Esophagus muscularis mucosa (tissue), 4 donors: ENCODE data around the gene CAGE1.

Source experiments
- EP300 ChIP-seq: sonication (generic); formaldehyde crosslinking; IDR thresholded peaks from one replicate; pipeline ENCODE4 v1.6.1; 2017; ENCODE audit warnings: antibody characterized with exemption
- POLR2A ChIP-seq: fragments of 450-650 bp; IDR thresholded peaks from one replicate; pipeline ENCODE4 v1.6.1; 2017; ENCODE audit warnings: antibody characterized with exemption, moderate library complexity, mild to moderate bottlenecking, low read depth
- TF ChIP-seq, protein P1 (sequence below), 3 experiments: fragments of 200-600 bp in 2 of 3; fragments of 450-650 bp in 1 of 3; sonication (generic) in 2 of 3; IDR thresholded peaks; one replicate each; pipeline ENCODE4 v1.5.1; 2017 to 2019; ENCODE audit warnings: antibody characterized with exemption in 3 of 3, mild to moderate bottlenecking in 2 of 3, moderate library complexity in 1 of 3

DNA sequence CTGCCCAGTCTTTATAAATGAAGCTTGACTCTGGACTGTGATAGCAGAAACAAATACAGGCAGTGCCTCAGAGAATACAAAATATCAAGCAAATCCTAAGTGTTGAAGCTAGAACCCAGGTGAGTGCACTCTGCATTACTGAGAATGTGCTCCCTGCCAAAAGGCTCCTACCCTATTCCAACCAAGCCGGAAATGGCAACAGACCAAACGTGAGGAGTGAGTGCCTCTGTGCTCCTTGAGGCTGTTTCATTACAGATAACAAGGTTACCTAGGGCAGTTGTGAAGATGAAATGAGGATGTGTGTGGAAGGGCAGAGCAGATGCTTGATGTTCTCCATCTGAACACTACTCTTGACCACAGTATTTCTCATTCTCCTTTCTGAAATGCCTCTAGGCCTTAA is 105.9 kb downstream of the CAGE1 start:
- TF ChIP-seq, protein P1, sequence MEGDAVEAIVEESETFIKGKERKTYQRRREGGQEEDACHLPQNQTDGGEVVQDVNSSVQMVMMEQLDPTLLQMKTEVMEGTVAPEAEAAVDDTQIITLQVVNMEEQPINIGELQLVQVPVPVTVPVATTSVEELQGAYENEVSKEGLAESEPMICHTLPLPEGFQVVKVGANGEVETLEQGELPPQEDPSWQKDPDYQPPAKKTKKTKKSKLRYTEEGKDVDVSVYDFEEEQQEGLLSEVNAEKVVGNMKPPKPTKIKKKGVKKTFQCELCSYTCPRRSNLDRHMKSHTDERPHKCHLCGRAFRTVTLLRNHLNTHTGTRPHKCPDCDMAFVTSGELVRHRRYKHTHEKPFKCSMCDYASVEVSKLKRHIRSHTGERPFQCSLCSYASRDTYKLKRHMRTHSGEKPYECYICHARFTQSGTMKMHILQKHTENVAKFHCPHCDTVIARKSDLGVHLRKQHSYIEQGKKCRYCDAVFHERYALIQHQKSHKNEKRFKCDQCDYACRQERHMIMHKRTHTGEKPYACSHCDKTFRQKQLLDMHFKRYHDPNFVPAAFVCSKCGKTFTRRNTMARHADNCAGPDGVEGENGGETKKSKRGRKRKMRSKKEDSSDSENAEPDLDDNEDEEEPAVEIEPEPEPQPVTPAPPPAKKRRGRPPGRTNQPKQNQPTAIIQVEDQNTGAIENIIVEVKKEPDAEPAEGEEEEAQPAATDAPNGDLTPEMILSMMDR (IDR thresholded peaks at IDR 0.05) = no peak
- TF ChIP-seq POLR2A (no peak), EP300 (no peak)
